Stomach smooth muscle (tissue), 2 donors: Measurements from ENCODE around the gene ENPP3.

Experiments
- H3K27ac ChIP-seq: one replicate; pipeline ENCODE4 v1.7.0; 2013; ENCODE audit warnings: mild to moderate bottlenecking, low read length, inconsistent platforms
- H3K27me3 ChIP-seq, 2 donors: one replicate each; pipeline ENCODE4 v1.7.0; 2013; ENCODE audit warnings: low read length in 2 of 2; ENCODE audit not compliant: insufficient read depth in 2 of 2, control insufficient read depth in 1 of 2
- H3K36me3 ChIP-seq, 2 donors: one replicate each; pipeline ENCODE4 v1.7.0; 2013; ENCODE audit warnings: low read length in 2 of 2; ENCODE audit not compliant: control insufficient read depth in 2 of 2, insufficient read depth in 2 of 2
- H3K4me1 ChIP-seq: one replicate; pipeline ENCODE4 v1.7.0; 2013; ENCODE audit warnings: low read length; ENCODE audit not compliant: control insufficient read depth, insufficient read depth
- H3K4me3 ChIP-seq, 2 donors: one replicate each; pipeline ENCODE4 v1.7.0; 2013; ENCODE audit warnings: low read length in 2 of 2
- H3K9ac ChIP-seq, 2 donors: one replicate each; pipeline ENCODE4 v1.7.0; 2013; ENCODE audit warnings: low read length in 2 of 2, mild to moderate bottlenecking in 1 of 2
- H3K9me3 ChIP-seq, 2 donors: one replicate each; pipeline ENCODE4 v1.7.0; 2013; ENCODE audit warnings: low read length in 2 of 2; ENCODE audit not compliant: control insufficient read depth in 2 of 2
- donor health status: healthy.
- donor health status: Pancreatic carcinoma.

ENPP3 gene

DNA sequence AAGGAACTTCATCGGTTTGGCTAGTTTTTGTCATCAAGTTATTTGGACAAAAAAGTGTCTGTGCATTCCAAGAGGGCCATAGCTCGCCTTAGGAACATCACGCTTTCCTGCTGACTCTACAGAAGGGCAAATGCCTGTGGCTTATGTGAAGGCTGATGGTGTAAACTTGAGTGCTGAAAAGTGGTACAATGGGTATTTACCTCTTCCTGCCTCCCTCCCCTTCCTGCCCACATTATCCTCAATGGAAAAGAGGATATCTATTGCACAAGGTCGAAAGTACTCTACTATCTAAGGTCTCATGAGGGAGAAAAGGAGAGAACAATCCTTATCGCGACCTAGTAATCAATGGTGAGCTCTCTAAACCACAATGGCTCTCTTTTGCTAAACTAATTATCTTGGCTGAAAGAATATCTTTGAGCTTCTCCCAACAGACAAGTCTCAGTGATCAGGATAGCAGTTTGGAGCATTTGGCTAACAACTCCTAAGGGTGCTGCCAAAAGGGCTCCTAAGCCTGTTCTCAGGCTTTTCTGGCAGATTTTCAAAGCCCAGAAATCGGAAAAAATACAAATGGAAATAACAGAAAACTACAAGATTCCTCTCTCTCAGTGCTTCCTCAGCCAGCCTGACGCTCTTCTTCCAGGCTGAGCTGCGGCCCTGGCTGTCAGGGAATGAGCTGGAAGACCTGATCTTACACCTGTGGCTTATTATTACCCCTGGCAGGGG is 128.1 kb downstream of the ENPP3 start:
- Histone ChIP-seq H3K4me3 (no peak overlapping the region), H3K27ac (no peak overlapping the region), H3K27me3 (no peaks in the 10 kb centered on the region), H3K4me1 (peaks cover 6% of the 10 kb centered on the region), H3K9me3 (no peaks in the 10 kb centered on the region), H3K9ac (no peak overlapping the region), H3K36me3 (no peaks in the 10 kb centered on the region)

GRCh38 chr6:131765804-131766135 is 128.7 kb downstream of the ENPP3 start:
- Histone ChIP-seq H3K4me1 (peaks cover 6% of the 10 kb centered on the region), H3K9ac (no peak overlapping the region), H3K27me3 (no peaks in the 10 kb centered on the region), H3K9me3 (no peaks in the 10 kb centered on the region), H3K36me3 (no peaks in the 10 kb centered on the region), H3K4me3 (no peak overlapping the region), H3K27ac (no peak overlapping the region)

DNA sequence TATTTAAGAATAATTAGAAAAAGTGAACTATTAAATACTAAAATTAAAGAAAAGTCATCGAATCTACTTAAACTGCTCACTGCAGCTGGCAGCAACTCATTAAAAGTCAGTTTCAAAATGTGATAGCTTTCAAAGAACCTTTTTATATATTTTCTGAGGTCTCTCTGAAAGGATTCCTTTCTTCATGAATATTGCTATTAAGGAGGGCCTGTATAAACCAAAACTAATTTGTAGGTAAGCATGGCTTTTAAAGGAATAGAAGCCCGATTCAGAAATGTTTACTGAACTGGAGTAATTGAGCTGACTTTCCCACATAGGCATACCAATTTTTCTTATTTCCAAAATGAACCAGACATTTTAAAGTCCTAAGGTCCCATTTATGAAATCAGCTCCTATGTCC is 129.5 kb downstream of the ENPP3 start:
- H3K9me3 ChIP-seq, result no peaks in the 10 kb centered on the region
- no peak overlapping the region for H3K27ac ChIP-seq
- H3K36me3 ChIP-seq, result no peaks in the 10 kb centered on the region
- no peak overlapping the region for H3K4me3 ChIP-seq
- no peaks in the 10 kb centered on the region for H3K27me3 ChIP-seq
- peaks cover 6% of the 10 kb centered on the region for H3K4me1 ChIP-seq
- no peak overlapping the region for H3K9ac ChIP-seq

DNA sequence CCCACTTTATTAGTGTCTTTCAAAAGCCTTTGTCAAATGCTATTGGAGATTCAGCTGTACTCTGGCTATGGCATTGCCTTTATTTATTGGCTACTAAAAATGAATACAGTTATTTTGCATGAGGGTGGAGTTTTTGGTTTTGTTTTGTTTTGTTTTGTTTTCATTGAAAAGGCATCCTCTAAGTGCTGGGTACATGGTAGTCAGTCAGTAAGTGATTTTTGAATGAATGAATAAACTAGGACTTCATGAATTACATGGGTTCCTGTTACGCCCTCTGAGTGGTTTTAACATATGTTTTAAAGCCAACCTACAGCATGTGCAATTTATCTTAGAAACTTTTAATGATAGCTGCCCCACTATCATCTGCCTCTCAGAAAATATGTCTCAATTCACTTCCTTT is 131.9 kb downstream of the ENPP3 start:
- H3K27me3 ChIP-seq, result no peaks in the 10 kb centered on the region

DNA sequence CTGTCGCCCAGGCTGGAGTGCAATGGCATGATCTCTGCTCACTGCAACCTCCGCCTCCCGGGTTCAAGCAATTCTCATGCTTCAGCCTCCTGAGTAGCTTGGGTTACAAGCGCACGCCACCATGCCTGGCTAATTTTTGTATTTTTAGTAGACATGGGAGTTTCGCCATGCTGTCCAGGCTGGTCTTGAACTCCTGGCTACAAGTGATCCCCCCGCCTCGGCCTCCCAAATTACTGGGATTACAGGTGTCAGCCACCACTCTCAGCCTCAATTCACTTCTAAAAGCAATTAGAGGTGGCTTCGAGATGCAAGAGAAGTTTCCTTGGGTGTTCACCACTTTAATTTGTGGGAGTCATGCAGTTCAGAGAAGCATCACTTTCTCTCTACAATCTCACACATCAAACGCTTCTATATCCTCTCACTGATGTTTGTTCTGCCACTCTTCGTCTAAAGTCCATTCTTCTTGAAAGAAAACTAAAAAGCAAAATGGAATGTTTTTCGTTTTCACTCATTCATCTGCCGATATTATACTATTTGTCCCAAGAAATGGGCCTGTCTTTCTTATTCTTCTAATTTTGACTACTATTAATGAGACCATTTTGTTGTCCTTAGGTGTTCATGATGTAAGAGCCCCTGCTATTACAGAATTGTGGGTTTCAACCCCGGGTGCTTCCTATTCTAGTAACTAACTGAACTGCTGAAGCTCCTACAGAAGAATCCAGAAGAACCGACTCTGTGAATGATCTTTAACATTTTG is 132.5 kb downstream of the ENPP3 start:
- no peaks in the 10 kb centered on the region for H3K36me3 ChIP-seq
- no peak overlapping the region for H3K9ac ChIP-seq
- peaks cover 11% of the 10 kb centered on the region for H3K4me1 ChIP-seq
- no peak overlapping the region for H3K27ac ChIP-seq
- no peak overlapping the region for H3K4me3 ChIP-seq
- no peaks in the 10 kb centered on the region for H3K27me3 ChIP-seq
- no peaks in the 10 kb centered on the region for H3K9me3 ChIP-seq

More for the DNA sequence above, 131.9 kb downstream of the ENPP3 start:
- no peaks in the 10 kb centered on the region for H3K36me3 ChIP-seq
- H3K4me1 ChIP-seq, result peaks cover 11% of the 10 kb centered on the region
- no peak overlapping the region for H3K9ac ChIP-seq
- no peak overlapping the region for H3K27ac ChIP-seq
- H3K4me3 ChIP-seq, result no peak overlapping the region
- no peaks in the 10 kb centered on the region for H3K9me3 ChIP-seq

GRCh38 chr6:131770776-131771175 is 133.7 kb downstream of the ENPP3 start:
- no peaks in the 10 kb centered on the region for H3K27me3 ChIP-seq
- no peaks in the 10 kb centered on the region for H3K9me3 ChIP-seq
- peaks cover 9% of the 10 kb centered on the region for H3K4me1 ChIP-seq
- H3K4me3 ChIP-seq, result no peak overlapping the region
- H3K27ac ChIP-seq, result no peak overlapping the region
- no peaks in the 10 kb centered on the region for H3K36me3 ChIP-seq
- H3K9ac ChIP-seq, result no peak overlapping the region

GRCh38 chr6:131773284-131773950 is 136.3 kb downstream of the ENPP3 start:
- no peak overlapping the region for H3K9ac ChIP-seq
- no peak overlapping the region for H3K27ac ChIP-seq
- peak overlapping the region in 1 of 2 donors; percentile 14 for H3K4me3 ChIP-seq
- no peaks in the 10 kb centered on the region for H3K36me3 ChIP-seq
- H3K27me3 ChIP-seq, result no peaks in the 10 kb centered on the region
- H3K4me1 ChIP-seq, result peaks cover 5% of the 10 kb centered on the region
- no peaks in the 10 kb centered on the region for H3K9me3 ChIP-seq

GRCh38 chr6:131775886-131776285 is 138.8 kb downstream of the ENPP3 start:
- Histone ChIP-seq H3K4me3 (no peak overlapping the region), H3K4me1 (peaks cover 5% of the 10 kb centered on the region), H3K27ac (no peak overlapping the region), H3K9me3 (no peaks in the 10 kb centered on the region), H3K36me3 (no peaks in the 10 kb centered on the region), H3K27me3 (no peaks in the 10 kb centered on the region), H3K9ac (no peak overlapping the region)

GRCh38 chr6:131776985-131777384 is 139.9 kb downstream of the ENPP3 start:
- no peaks in the 10 kb centered on the region for H3K27me3 ChIP-seq
- no peaks in the 10 kb centered on the region for H3K9me3 ChIP-seq
- H3K9ac ChIP-seq, result no peak overlapping the region
- H3K4me3 ChIP-seq, result no peak overlapping the region
- H3K4me1 ChIP-seq, result peaks cover 5% of the 10 kb centered on the region
- H3K36me3 ChIP-seq, result no peaks in the 10 kb centered on the region
- H3K27ac ChIP-seq, result no peak overlapping the region

GRCh38 chr6:131778169-131778568 is 141.1 kb downstream of the ENPP3 start:
- Histone ChIP-seq H3K4me3 (no peak overlapping the region), H3K9me3 (no peaks in the 10 kb centered on the region), H3K27ac (peak overlapping the region; percentile 3), H3K36me3 (no peaks in the 10 kb centered on the region), H3K4me1 (peaks cover 3% of the 10 kb centered on the region), H3K9ac (no peak overlapping the region), H3K27me3 (no peaks in the 10 kb centered on the region)

DNA sequence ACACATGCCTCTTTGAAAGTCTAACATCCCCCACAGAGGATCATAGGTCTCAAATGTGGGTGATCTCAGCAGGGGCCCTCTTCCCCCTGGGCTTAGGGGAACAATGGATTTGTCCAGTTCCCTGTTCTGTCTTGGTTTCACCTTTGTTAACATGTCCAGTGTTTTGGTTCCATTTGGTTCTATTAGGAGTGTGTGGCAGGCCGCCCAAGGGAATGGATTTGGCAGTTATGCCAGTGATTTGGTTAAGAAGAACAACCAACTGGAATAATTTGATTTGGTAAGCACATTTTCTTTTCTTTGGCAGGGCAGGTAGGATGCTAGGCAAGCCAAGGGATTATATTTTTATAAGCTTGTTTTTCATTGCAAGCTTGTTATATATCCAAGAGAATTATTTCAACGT is 142.2 kb downstream of the ENPP3 start:
- H3K36me3 ChIP-seq, result no peaks in the 10 kb centered on the region
- no peak overlapping the region for H3K27ac ChIP-seq
- H3K4me1 ChIP-seq, result no peaks in the 10 kb centered on the region
- H3K9ac ChIP-seq, result no peak overlapping the region
- no peaks in the 10 kb centered on the region for H3K27me3 ChIP-seq
- H3K4me3 ChIP-seq, result no peak overlapping the region
- H3K9me3 ChIP-seq, result no peaks in the 10 kb centered on the region
